Measurements from ENCODE around the gene REC114.

Gene REC114

DNA sequence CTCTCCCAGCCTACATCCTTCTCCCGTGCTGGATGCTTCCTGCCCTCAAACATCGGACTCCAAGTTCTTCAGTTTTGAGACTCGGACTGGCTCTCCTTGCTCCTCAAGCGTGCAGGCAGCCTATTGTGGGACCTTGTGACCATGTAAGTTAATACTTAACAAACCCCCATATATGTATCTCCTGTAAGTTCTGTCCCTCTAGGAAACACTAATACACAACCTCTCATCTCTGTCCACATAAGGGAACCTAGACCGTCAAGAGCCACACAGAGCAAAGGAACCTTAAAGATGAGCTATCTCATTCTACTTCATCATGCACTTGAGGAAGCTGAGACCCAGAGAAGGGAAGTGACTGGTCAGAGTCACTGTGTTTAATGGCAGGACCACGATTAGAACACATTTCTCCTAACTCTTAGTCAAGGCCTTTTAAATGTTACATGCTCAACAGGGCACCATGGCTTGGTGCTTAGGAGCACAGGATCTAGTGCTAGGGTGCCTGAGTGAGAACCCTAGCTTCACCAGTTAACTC, 140.0 kb downstream of the REC114 start:
- DNase-seq, result no peak

GRCh38 chr15:73583544-73583943, 140.6 kb downstream of the REC114 start:
- no peak for DNase-seq

DNA sequence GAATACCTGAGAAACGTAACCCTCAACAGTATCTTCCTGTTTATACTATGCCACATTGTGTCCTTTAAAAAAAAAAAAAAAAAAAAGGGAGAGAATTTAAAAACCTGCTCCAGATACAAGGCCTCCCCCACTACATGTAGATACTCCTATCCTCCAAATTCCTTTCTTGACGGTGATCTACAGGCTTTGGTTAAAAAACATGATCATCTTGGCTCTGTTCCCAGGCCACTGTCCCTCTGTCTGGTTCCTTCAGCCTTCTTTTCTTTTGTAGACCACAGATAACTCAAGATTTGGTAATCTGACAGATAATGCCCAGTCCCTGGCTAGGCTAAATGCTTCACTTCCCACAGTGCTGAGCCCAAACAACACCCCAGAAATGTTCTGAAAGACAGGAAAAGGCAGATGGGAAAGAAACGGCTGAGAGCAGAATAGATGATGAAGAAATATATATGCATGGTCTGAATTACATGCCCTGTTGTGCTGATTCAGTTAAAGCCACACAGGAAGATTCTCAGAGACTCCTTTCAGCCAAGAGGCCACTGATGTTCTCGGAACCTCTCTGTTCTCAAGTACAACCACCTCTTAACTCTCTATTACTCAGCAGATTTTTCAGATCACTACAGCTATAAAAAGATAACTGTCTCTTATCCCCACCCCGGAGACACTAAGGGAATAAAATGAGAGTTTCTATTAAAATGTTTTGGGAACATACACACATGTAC, 141.9 kb downstream of the REC114 start:
- DNase-seq, result no peak

DNA sequence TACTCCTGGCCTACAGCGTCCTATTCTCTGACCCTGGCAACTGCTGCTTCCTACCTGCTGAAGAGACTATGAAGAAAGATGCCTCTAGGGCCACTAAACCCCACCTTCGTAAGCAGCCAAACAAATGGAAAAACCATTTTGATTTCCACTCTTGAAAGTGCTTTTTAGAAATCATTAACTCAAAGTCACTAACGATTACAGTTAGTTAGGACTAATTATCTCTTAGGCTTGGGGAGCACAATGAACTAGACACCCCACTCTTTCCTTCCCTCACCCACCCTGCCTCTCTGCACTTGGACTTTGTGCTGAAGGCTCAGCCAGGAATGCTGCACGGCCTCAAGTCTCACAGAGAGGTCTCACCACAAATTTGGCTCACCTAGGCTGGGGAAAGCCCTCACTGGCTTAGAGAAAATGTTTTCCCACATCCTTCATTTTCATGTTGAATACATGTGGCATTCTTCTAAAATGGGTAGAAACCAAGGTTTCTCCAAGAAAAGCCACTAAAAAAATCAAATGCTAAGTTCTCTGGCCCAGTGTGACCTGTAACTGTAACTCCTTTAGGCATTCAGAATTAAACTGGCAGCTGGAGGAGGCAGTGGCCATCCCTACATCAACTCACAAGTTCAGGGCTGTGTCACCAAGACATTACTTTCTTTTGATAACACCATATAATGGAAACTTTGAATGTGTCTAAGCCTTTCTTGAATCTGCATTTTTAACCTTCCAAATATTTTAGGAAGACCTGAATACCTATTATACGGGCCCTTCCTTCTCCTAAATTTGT, 143.1 kb downstream of the REC114 start:
- no peak for DNase-seq

GRCh38 chr15:73589766-73590165, 146.8 kb downstream of the REC114 start:
- DNase-seq, result no peak

DNA sequence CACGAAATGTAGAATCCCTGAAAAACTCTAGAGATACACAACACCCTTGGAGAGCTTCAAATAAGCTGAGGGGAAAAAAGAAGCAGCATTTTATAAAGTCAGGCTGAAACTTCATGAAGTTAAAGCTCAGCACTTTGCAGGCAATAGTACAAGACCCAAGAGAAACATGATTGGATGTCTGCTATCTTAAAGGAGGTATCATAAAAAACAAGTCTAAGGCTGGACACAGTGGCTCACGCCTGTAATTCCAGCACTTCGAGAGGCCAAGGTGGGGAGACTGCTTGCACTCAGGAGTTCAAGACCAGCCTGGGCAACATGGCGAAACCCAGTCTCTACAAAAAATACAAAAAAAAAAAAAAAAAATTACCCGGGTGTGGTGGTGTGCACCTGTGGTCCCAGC, 147.3 kb downstream of the REC114 start:
- DNase-seq, result no peak

DNA sequence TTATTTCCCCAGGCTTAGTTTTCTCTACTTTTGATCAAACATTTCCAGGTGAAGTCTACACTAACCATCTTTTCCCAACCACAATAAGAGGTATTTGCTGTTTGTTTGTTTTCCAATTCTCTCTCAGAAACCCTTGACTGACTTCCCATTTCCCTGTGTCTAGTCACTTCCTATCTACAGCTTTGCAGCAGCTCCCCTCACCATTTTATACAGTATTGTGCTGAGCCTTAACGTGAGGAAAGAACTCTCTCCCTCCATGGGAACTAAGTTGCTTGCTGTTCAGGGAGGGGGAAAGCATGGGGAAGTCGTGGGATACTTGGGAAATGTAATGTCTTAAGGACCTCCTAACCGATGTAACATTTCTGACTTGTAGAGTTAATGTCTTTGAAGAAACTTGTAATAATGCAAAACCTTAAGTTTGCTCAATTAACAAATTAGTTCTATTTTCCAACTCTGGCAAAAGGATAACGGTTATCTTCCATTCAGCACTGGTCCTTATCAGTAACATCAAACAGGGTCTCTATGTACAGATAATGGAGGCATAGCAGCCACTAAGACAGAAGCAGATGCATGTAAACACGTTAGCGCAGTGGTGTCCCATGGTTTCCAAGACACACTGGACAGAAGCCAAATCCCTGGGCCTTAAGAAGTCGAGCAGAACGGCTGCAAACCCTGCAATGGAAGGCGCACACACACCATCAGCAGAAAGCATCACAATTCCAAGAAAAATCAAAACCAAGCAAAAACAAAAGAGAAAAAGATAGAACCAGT, 150.5 kb downstream of the REC114 start:
- DNase-seq, result no peak

- no peak for DNase-seq
These were observed 151.1 kb downstream of the REC114 start for GRCh38 chr15:73594109-73594508.

DNA sequence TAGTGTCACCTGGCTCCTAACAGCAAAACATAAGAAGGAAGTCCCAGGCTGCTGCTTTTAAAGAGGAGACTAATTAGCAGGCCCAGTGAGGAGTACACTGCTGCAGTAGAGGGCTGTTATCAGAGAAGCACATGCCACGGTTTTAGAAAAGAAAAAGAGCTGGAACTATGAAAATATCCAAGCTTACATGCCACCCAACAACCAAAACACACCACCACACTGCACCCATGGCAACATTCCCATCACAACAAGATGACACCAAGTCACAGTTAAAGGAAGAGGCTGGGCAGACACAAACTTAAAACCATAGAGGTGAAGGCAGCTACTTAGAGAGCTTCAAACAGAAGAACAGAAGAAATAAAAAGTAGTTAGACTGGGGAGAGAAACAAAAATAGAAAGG, 153.2 kb downstream of the REC114 start:
- no peak for DNase-seq

DNA sequence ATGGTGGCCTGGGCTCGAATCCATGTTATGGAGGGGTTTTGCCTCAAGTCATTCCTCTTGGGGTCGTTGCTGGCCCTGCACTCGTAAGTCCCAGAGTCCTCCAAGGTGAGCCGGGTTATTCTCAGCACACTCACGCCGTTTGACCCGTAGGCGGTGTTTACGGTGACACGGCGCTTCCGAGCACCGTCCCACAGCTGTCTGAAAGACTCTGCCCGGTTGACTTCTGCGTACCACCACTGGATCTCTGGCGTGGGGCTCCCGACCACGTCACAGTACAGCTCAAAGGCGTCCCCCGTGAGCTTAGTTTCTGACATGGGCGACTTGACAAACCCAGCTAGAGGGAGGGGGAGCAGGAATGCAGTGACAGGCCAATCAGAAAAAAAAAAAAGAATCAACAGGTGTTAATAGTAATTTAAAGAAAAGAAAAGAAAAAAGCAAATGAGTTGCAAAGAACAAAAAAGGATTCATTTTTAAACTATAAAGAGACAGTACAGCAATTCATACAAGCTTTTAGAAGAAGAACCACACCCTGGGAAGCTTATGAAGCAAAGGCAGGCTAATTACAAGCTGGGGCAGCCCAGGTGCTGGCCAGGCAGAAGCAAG, 154.2 kb downstream of the REC114 start:
- no peak for DNase-seq

- no peak for DNase-seq
These were observed 155.7 kb downstream of the REC114 start for GRCh38 chr15:73598530-73599160.

GRCh38 chr15:73599934-73600333, 157.0 kb downstream of the REC114 start:
- no peak for DNase-seq

DNA sequence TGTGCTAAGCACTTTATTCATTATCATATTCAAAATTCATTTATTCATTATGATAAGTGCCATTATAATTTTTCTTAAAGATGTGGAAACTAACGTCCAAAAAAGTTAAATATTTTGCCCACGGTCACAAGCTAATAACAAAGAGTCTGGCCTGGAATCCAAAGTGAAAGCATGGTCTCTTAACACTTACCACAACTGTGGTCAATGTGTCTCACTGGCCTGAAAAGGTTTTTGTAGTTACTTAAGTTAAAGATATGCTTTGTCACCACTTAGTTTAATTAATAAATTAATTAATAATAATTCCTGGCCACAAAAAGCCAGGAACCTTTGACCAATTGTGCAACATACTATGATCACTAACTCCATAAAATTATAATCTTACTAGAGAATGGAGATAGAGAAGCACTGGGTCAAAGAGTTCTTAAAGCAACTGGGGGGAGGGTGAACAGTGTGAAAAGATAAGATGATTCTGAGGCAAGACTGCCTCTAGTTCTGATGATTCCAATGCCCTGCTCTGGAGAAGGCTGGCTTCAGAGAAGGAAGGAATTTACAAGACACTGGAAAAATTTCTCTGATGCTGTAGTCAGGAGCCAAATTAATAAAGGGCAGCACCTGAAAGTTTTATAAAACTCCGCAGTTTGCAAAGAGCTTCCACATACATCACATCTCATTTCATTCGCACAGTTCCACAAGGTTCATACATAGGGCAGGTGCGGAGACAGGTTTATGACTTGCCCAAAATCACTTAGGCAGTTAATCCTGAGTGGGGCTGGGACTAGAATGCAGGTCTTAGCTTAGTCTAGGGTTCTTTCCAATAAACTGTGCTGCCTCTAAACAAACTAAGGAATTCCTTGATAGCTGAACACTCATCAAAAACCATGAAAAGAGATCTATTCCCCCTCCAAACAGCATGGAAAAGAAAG, 157.7 kb downstream of the REC114 start:
- DNase-seq, result no peak

DNA sequence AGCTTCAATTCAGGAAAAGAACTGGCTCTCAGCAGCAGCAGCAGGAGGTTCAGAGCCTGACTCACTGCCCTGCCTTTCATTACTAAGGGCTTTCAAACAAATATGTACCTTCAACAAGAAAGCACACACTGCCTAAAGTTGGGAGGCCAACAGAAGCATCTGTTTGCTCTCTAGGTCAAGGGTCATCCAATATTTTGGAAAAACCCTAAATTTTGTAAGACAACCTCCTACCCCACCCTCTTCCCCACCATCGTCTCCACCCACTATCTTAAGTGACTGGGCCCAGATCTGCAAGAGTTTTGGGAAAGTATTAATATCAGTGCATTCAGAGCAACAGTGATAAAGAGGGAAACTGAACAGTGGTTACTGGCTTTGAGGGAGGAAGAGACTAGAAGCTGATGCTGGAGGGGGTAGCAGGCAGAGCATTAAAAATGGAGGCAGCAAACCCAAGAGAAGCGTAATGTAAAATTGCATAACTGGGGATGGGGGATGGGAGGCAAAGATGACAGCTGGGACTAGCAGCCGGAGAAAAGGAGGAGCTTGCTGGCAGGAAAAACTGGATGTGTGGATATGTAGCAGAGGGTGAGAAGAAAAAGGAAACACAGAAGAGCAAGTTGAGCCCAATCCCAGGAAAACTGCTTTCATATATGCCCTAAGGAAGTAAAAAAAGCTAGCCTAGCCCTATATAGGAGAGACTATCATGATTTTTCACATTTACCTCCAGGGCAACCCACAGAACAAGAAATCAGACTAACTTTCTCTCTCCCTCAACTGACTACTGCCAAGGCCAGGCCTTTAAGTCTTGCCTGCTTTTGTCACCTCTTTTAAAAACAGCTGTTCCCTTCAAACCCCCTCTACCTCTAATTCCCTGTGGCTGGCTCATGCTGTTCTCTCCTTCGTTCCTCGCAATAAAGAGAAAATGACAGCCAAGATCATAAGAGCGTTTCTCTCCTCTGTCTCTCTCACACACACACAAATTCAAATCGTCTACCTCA, 158.8 kb downstream of the REC114 start:
- DNase-seq, result no peak

- no peak for DNase-seq
These were observed 159.5 kb downstream of the REC114 start for GRCh38 chr15:73602446-73602843.

GRCh38 chr15:73602992-73603391, 160.0 kb downstream of the REC114 start:
- no peak for DNase-seq

DNA sequence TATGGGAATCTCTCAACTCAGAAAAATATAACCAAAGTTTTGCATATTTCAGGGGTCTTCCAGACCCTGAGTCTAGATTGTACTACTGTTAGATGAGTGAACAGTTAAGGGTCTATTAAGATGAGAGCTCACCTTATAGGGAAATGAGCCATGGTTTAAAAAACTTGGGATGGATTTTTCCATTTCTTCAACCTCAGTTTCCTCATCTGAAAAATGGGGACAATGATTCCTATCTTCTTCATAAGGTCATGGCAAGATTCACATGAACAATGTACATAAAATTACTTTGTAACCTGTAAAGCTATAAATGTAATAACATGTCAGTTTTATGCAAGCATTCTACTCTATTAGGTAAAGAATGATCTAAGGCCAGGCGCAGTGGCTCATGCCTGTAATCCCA, 161.5 kb downstream of the REC114 start:
- no peak for DNase-seq

DNA sequence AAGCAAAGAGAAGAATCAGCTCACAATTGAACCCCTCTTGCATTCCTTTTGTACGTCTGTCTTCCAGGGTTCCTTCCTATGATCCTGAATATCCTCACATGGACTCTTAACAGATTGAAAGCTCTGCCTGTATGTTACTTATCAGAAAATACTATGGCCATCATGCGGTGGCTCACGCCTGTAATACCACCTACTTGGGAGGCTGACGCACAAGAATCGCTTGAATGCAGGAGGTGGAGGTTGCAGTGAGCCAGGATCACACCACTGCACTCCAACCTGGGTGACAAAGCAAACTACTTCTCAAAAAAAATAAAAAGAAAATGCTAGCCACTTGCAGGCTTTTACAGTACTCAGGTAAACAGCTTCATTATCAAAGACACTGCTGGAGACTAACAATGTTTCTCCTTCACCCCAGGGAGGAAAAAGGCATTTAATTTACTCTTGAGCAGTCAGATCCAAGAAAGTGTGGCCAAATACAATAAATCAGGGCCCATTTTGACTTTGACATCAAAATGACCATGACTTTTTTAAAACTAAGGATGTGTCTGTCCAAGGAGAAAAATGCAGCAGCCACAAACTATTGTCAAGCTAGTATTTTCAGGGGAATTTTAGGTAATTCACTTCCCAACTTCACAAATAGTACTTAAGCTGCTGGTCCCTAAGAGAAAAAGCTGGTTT, 162.9 kb downstream of the REC114 start:
- DNase-seq, result no peak

- no peak for DNase-seq
These were observed 164.4 kb downstream of the REC114 start for GRCh38 chr15:73607405-73607804.

DNA sequence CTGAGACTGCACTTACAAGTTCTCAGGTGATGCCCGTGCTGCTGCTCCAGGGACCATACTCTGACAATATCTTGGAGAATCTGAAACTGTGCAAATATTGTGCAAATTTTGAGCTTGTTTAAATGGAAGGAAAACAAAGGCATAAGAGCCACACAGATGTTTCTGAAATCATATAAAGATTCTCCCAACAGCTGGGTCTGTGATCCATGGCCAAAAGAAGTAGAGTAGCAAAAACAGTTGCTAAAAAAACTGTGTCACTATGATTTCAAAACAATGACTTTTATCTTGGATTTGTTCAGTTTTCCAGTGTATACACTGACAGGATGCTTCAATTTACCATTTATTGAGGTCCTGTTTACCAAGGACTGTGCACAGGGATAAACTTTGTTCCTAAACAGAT, 164.9 kb downstream of the REC114 start:
- DNase-seq, result no peak

All from NCI-H1436 treated with DMSO at 0.1 percent for 48 hours (cell line).